OCI-LY3 (cell line): ENCODE measurements around the gene CEBPB.
A peak's percentile ranks its signal among the peaks of the same experiment; 100 is the strongest.

ENCODE experiments used
- H2AFZ ChIP-seq: fragments of 200-600, 300-600 bp; shearing (Covaris generic); 2 replicates; pipeline ENCODE4 v1.6.0; 2014; ENCODE audit warnings: antibody characterized with exemption, low read depth, low read length
- H3K27ac ChIP-seq: fragments of 200-600, 300-600 bp; sonication (generic); 2 replicates; pipeline ENCODE4 v1.5.1; 2014; ENCODE audit warnings: mild to moderate bottlenecking, low read length, moderate library complexity, mixed read lengths
- H3K27me3 ChIP-seq: fragments of 200-600, 300-600 bp; sonication (generic); 2 replicates; pipeline ENCODE4 v1.6.1; 2014; ENCODE audit warnings: low read depth, low read length, mixed read lengths
- H3K36me3 ChIP-seq: fragments of 200-600, 300-600 bp; sonication (generic); replicated peaks from 2 replicates; pipeline ENCODE3; 2014; ENCODE audit warnings: low read depth, low read length, mixed read lengths
- H3K4me1 ChIP-seq: fragments of 300-600, 200-600 bp; sonication (generic); 2 replicates; pipeline ENCODE4 v1.6.1; 2014; ENCODE audit warnings: low read length, mixed read lengths
- H3K4me2 ChIP-seq: fragments of 200-600, 300-600 bp; sonication (generic); 2 replicates; pipeline ENCODE4 v1.6.1; 2014; ENCODE audit warnings: low read length, mixed read lengths
- H3K4me3 ChIP-seq: fragments of 300-600, 200-600 bp; sonication (generic); 2 replicates; pipeline ENCODE4 v1.5.1; 2014; ENCODE audit warnings: antibody characterized with exemption, mild to moderate bottlenecking, low read length, moderate library complexity
- H3K79me2 ChIP-seq: fragments of 300-600, 200-600 bp; shearing (Covaris generic); 2 replicates; pipeline ENCODE4 v1.6.1; 2014; ENCODE audit warnings: mild to moderate bottlenecking, low read length, mixed read lengths
- H3K9ac ChIP-seq: fragments of 300-600, 200-600 bp; shearing (Covaris generic); 2 replicates; pipeline ENCODE4 v1.6.0; 2014; ENCODE audit warnings: mild to moderate bottlenecking, low read length, moderate library complexity
- H3K9me3 ChIP-seq: fragments of 200-600, 300-600 bp; shearing (Covaris generic); 2 replicates; pipeline ENCODE4 v1.6.1; 2014; ENCODE audit warnings: low read length, mixed read lengths; ENCODE audit not compliant: insufficient read depth
- H4K20me1 ChIP-seq: fragments of 200-600, 300-600 bp; sonication (generic); 2 replicates; pipeline ENCODE4 v1.6.1; 2016; ENCODE audit warnings: low read length, mixed read lengths; ENCODE audit not compliant: insufficient read depth
- CTCF ChIP-seq: fragments of 200-600, 300-600 bp; sonication (generic); IDR thresholded peaks from 2 replicates; pipeline ENCODE4 v1.5.1; 2014; ENCODE audit warnings: antibody characterized with exemption, low read length, low read depth
- EZH2phosphoT487 ChIP-seq: fragments of 200-600 bp; shearing (Covaris generic); IDR thresholded peaks from 2 replicates; pipeline ENCODE4 v1.6.1; 2018; ENCODE audit warnings: antibody characterized with exemption, mixed run types, low read depth

CEBPB gene

GRCh38 chr20:50191544-50192363 is 1.1 kb downstream of the CEBPB start:
- peaks cover 20% of the 10 kb centered on the region for H4K20me1 ChIP-seq
- H3K4me2 ChIP-seq = peak overlapping the region; percentile 85
- H3K36me3 ChIP-seq = peaks cover 22% of the 10 kb centered on the region
- no peaks in the 10 kb centered on the region for H3K9me3 ChIP-seq
- peak overlapping the region; percentile 91 for H3K4me3 ChIP-seq
- peaks cover 32% of the 10 kb centered on the region for H3K79me2 ChIP-seq
- peak overlapping the region; percentile 83 for H3K27ac ChIP-seq
- peak overlapping the region; percentile 94 for H3K9ac ChIP-seq
- H3K27me3 ChIP-seq = no peaks in the 10 kb centered on the region
- H2AFZ ChIP-seq = peak overlapping the region; percentile 75; the same call in 1 of the 2 replicates
- H3K4me1 ChIP-seq = peaks cover 18% of the 10 kb centered on the region
- TF ChIP-seq CTCF = peak; percentile 18; the same call in 1 of the 2 replicates
- TF ChIP-seq EZH2phosphoT487 = no peak

GRCh38 chr20:50192364-50193198 is 2.0 kb downstream of the CEBPB start:
- Histone ChIP-seq H3K4me1 (peaks cover 14% of the 10 kb centered on the region), H3K27ac (peak overlapping the region; percentile 83), H4K20me1 (peaks cover 20% of the 10 kb centered on the region), H3K79me2 (peaks cover 32% of the 10 kb centered on the region), H3K36me3 (peaks cover 22% of the 10 kb centered on the region), H3K4me3 (peak overlapping the region; percentile 91), H3K9ac (peak overlapping the region; percentile 94), H3K4me2 (peak overlapping the region; percentile 80), H2AFZ (no peak overlapping the region), H3K9me3 (no peaks in the 10 kb centered on the region), H3K27me3 (no peaks in the 10 kb centered on the region)
- TF ChIP-seq EZH2phosphoT487 = no peak
- no peak for TF ChIP-seq CTCF

GRCh38 chr20:50193199-50193835 is 2.7 kb downstream of the CEBPB start:
- Histone ChIP-seq H4K20me1 (peaks cover 20% of the 10 kb centered on the region), H3K27me3 (no peaks in the 10 kb centered on the region), H3K9me3 (no peaks in the 10 kb centered on the region), H3K79me2 (peaks cover 32% of the 10 kb centered on the region), H3K9ac (peak overlapping the region; percentile 94), H3K4me3 (peak overlapping the region; percentile 91), H3K27ac (no peak overlapping the region), H2AFZ (no peak overlapping the region), H3K4me2 (peak overlapping the region; percentile 80), H3K4me1 (peaks cover 14% of the 10 kb centered on the region), H3K36me3 (peaks cover 22% of the 10 kb centered on the region)
- no peak for TF ChIP-seq CTCF
- TF ChIP-seq EZH2phosphoT487 = no peak
